SU-DHL-6 (cell line): ENCODE measurements around the gene IST1.

ENCODE experiments used
- H2AFZ ChIP-seq: fragments of 200-600 bp; sonication (generic); 2 replicates; pipeline ENCODE4 v1.6.1; 2014; ENCODE audit warnings: low read depth, mild to moderate bottlenecking, moderate library complexity, mixed read lengths, antibody characterized with exemption, low read length; ENCODE audit not compliant: severe bottlenecking
- H3F3A ChIP-seq: fragments of 200-600 bp; shearing (Covaris generic); 2 replicates; pipeline ENCODE4 v1.6.0; 2016; ENCODE audit warnings: antibody characterized with exemption, mild to moderate bottlenecking; ENCODE audit not compliant: insufficient read depth
- H3K27ac ChIP-seq: fragments of 200-600 bp; sonication (generic); 2 replicates; pipeline ENCODE4 v1.5.1; 2016; ENCODE audit warnings: low read depth, mild to moderate bottlenecking, low read length, moderate library complexity, mixed read lengths
- H3K27me3 ChIP-seq: fragments of 200-600 bp; sonication (generic), shearing (Covaris generic); 2 replicates; pipeline ENCODE4 v1.6.0; 2014; ENCODE audit warnings: mild to moderate bottlenecking, low read length
- H3K36me3 ChIP-seq: fragments of 200-600 bp; sonication (generic); 2 replicates; pipeline ENCODE4 v1.6.1; 2014; ENCODE audit warnings: mild to moderate bottlenecking, low read length, mixed read lengths
- H3K4me2 ChIP-seq: fragments of 300-600, 200-600 bp; shearing (Covaris generic), sonication (generic); 2 replicates; pipeline ENCODE4 v1.6.0; 2014; ENCODE audit warnings: low read length, low read depth, mild to moderate bottlenecking; ENCODE audit not compliant: poor library complexity, severe bottlenecking
- H3K4me3 ChIP-seq: fragments of 200-600 bp; sonication (generic); 2 replicates; pipeline ENCODE4 v1.5.1; 2014; ENCODE audit warnings: antibody characterized with exemption, low read length, mild to moderate bottlenecking, mixed read lengths; ENCODE audit not compliant: insufficient read depth, poor library complexity, severe bottlenecking
- H3K79me2 ChIP-seq: fragments of 200-600 bp; sonication (generic); 2 replicates; pipeline ENCODE4 v1.6.1; 2014; ENCODE audit warnings: mild to moderate bottlenecking, low read length, moderate library complexity; ENCODE audit not compliant: insufficient read depth
- H3K9ac ChIP-seq: fragments of 200-600 bp; sonication (generic); 2 replicates; pipeline ENCODE4 v1.7.0; 2014; ENCODE audit warnings: mild to moderate bottlenecking, low read length
- H3K9me2 ChIP-seq: fragments of 200-600 bp; sonication (generic); replicated peaks from 2 replicates; pipeline ENCODE4 v1.6.1; 2014; ENCODE audit warnings: low read length; ENCODE audit not compliant: insufficient read depth
- H3K9me3 ChIP-seq: fragments of 200-600 bp; sonication (generic); 2 replicates; pipeline ENCODE4 v1.6.1; 2014; ENCODE audit warnings: low read length, mixed read lengths; ENCODE audit not compliant: insufficient read depth
- H4K20me1 ChIP-seq: fragments of 200-600 bp; sonication (generic); 2 replicates; pipeline ENCODE4 v1.6.1; 2014; ENCODE audit warnings: low read depth, mild to moderate bottlenecking, antibody characterized with exemption, low read length, moderate library complexity, mixed read lengths
- EZH2phosphoT487 ChIP-seq: fragments of 200-600 bp; sonication (generic), shearing (Covaris generic); conservative IDR thresholded peaks from 2 replicates; pipeline ENCODE4 v1.6.1; 2018; ENCODE audit warnings: mild to moderate bottlenecking, antibody characterized with exemption, low read length, moderate library complexity, mixed read lengths
- TF ChIP-seq, protein P1 (sequence below): fragments of 200-600 bp; sonication (generic); IDR thresholded peaks from one replicate; pipeline ENCODE4 v1.5.1; 2017; ENCODE audit warnings: antibody characterized with exemption, mild to moderate bottlenecking, low read length, moderate library complexity; ENCODE audit not compliant: insufficient read depth, poor library complexity, severe bottlenecking

IST1 gene

DNA sequence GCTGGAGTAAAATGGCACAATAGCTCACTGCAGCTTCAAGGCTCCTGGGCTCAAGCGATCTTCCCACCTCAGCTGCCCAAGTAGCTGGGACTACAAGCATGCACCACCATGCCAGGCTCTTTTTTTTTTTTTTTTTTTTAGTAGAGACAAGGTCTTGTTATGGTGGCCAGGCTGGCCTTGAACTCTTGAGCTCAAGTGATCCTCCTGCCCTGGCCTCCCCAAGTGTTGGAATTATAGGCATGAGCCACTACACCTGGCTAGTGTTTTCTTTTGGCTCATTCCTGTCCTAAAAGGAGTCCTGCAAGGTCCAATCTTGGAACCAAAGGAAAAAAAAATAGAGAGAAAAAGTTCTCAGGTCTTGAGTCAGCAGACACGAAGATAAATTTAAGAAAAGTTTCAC is 74.0 kb downstream of the IST1 start:
- Histone ChIP-seq H4K20me1 (no peaks in the 10 kb centered on the region), H3K79me2 (no peaks in the 10 kb centered on the region), H3K36me3 (no peaks in the 10 kb centered on the region), H3F3A (no peaks in the 10 kb centered on the region), H3K9ac (no peak overlapping the region), H3K9me3 (no peaks in the 10 kb centered on the region), H3K9me2 (no peaks in the 10 kb centered on the region), H2AFZ (no peak overlapping the region), H3K27me3 (no peaks in the 10 kb centered on the region), H3K4me3 (no peak overlapping the region), H3K4me2 (no peak overlapping the region), H3K27ac (no peak overlapping the region)
- no peak for TF ChIP-seq EZH2phosphoT487
- TF ChIP-seq, protein P1, sequence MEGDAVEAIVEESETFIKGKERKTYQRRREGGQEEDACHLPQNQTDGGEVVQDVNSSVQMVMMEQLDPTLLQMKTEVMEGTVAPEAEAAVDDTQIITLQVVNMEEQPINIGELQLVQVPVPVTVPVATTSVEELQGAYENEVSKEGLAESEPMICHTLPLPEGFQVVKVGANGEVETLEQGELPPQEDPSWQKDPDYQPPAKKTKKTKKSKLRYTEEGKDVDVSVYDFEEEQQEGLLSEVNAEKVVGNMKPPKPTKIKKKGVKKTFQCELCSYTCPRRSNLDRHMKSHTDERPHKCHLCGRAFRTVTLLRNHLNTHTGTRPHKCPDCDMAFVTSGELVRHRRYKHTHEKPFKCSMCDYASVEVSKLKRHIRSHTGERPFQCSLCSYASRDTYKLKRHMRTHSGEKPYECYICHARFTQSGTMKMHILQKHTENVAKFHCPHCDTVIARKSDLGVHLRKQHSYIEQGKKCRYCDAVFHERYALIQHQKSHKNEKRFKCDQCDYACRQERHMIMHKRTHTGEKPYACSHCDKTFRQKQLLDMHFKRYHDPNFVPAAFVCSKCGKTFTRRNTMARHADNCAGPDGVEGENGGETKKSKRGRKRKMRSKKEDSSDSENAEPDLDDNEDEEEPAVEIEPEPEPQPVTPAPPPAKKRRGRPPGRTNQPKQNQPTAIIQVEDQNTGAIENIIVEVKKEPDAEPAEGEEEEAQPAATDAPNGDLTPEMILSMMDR = no peak

DNA sequence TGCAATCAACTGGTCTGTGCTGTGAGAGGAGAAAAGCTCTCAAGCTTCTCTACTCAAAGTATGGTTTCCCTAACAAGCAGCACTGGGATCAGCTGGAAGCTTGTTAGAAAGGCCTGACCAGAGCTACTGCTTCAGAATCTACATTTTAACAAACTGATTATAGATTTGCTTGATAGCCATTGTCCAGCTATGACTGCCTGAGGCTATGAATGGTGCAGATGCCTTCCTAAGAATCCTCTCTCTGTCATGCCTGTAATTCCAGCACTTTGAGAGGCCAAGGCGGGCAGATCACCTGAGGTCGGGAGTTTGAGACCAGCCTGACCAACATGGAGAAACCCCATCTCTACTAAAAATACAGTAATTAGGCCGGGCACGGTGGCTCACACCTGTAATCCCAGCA is 76.2 kb downstream of the IST1 start:
- no peaks in the 10 kb centered on the region for H3F3A ChIP-seq
- H3K4me3 ChIP-seq = no peak overlapping the region
- no peaks in the 10 kb centered on the region for H3K9me3 ChIP-seq
- H2AFZ ChIP-seq = no peak overlapping the region
- no peak overlapping the region for H3K4me2 ChIP-seq
- H3K27ac ChIP-seq = no peak overlapping the region
- no peak for TF ChIP-seq EZH2phosphoT487
- TF ChIP-seq, protein P1 = no peak
- H3K36me3 ChIP-seq = no peaks in the 10 kb centered on the region
- no peaks in the 10 kb centered on the region for H4K20me1 ChIP-seq
- H3K9me2 ChIP-seq = no peaks in the 10 kb centered on the region
- H3K9ac ChIP-seq = no peak overlapping the region
- no peaks in the 10 kb centered on the region for H3K27me3 ChIP-seq
- H3K79me2 ChIP-seq = no peaks in the 10 kb centered on the region

DNA sequence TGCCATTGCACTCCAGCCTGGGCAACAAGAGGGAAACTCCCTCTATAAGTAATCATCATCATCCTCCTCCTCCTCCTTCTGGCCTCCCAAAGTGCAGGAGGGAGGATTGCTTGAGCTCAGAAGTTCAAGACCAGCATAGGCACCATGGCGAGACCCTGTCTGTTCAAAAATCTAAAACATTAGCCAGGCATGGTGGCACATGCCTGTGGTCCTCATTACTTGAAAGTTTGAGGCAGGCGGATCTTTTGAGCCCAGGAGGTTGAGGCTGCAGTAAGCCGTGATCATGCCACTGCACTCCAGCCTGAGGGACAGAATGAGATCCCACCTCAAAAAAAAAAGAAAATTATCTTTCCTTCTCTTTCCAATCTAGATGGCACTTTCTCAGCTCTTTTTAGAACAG is 77.0 kb downstream of the IST1 start:
- H3K4me2 ChIP-seq = no peak overlapping the region
- no peaks in the 10 kb centered on the region for H3K79me2 ChIP-seq
- no peak for TF ChIP-seq EZH2phosphoT487
- TF ChIP-seq, protein P1 = no peak
- H3F3A ChIP-seq = no peaks in the 10 kb centered on the region
- no peaks in the 10 kb centered on the region for H4K20me1 ChIP-seq
- no peaks in the 10 kb centered on the region for H3K27me3 ChIP-seq
- H3K9ac ChIP-seq = no peak overlapping the region
- no peak overlapping the region for H3K27ac ChIP-seq
- H3K9me3 ChIP-seq = no peaks in the 10 kb centered on the region
- no peak overlapping the region for H3K4me3 ChIP-seq
- H2AFZ ChIP-seq = no peak overlapping the region
- no peaks in the 10 kb centered on the region for H3K36me3 ChIP-seq
- H3K9me2 ChIP-seq = no peaks in the 10 kb centered on the region
